HL-60 (cell line): Measurements from ENCODE around the gene DAAM1.

Experiments
- DNase-seq, 2 experiments: peaks; one replicate each; pipeline ENCODE4 v3.0.0-alpha.2; 2010 to 2020; ENCODE audit warnings: low read depth in 1 of 2, low spot score in 1 of 2
- H3K27ac ChIP-seq: fragments of 250-450 bp; sonication (Bioruptor Pico); replicated peaks from 2 replicates; pipeline ENCODE4 v1.5.1; 2020; ENCODE audit warnings: mild to moderate bottlenecking, moderate library complexity
- H3K27me3 ChIP-seq: fragments of 250-450 bp; sonication (Bioruptor Pico); 2 replicates; pipeline ENCODE4 v1.5.1; 2021; ENCODE audit warnings: mild to moderate bottlenecking, moderate library complexity; ENCODE audit not compliant: insufficient read depth, poor library complexity, severe bottlenecking
- H3K4me3 ChIP-seq: replicated peaks from 2 replicates; pipeline ENCODE4 v1.5.1; 2011; ENCODE audit warnings: mild to moderate bottlenecking, control low read depth, low read length; ENCODE audit not compliant: insufficient read depth
- GABPA ChIP-seq: IDR thresholded peaks from 2 replicates; pipeline ENCODE4 v1.6.1; 2012; ENCODE audit warnings: low read depth
- POLR2AphosphoS5 ChIP-seq: IDR thresholded peaks from 2 replicates; pipeline ENCODE4 v1.6.1; 2012; ENCODE audit warnings: low read depth
- SPI1 ChIP-seq: IDR thresholded peaks from 2 replicates; pipeline ENCODE4 v1.6.1; 2012; ENCODE audit warnings: low read depth, mild to moderate bottlenecking, borderline replicate concordance
- TF ChIP-seq, protein P1 (sequence below): IDR thresholded peaks from 2 replicates; pipeline ENCODE4 v1.6.1; 2012; ENCODE audit warnings: low read depth; ENCODE audit not compliant: insufficient replicate concordance
- TF ChIP-seq, protein P2 (sequence below): IDR thresholded peaks from one replicate; pipeline ENCODE4 v1.5.1; 2011; ENCODE audit warnings: low read length, control low read depth, inconsistent platforms; ENCODE audit not compliant: insufficient read depth

The DAAM1 gene

DNA sequence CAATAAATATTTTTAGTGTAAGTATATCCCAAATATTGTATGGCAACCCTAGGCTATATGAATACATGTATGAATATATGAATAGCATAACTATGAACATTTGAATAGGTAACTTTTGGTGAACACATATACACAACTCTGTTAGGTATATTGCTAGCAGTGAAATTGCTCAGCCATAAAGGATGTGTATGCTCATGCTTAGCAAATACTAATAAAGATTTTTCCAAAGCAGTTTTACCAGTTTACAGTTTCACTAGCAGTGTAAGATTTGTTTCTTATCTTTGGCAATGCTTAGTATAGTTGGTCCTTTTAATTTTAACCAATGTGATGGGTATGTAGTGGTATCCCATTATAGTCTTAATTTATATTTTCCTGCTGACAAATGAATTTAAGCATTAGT lies 5.3 kb upstream of the DAAM1 start:
- no peaks in the 10 kb centered on the region for H3K27me3 ChIP-seq
- no peak overlapping the region for H3K4me3 ChIP-seq
- no peak for DNase-seq
- no peak for TF ChIP-seq GABPA
- no peak for TF ChIP-seq POLR2AphosphoS5
- TF ChIP-seq, protein P1, sequence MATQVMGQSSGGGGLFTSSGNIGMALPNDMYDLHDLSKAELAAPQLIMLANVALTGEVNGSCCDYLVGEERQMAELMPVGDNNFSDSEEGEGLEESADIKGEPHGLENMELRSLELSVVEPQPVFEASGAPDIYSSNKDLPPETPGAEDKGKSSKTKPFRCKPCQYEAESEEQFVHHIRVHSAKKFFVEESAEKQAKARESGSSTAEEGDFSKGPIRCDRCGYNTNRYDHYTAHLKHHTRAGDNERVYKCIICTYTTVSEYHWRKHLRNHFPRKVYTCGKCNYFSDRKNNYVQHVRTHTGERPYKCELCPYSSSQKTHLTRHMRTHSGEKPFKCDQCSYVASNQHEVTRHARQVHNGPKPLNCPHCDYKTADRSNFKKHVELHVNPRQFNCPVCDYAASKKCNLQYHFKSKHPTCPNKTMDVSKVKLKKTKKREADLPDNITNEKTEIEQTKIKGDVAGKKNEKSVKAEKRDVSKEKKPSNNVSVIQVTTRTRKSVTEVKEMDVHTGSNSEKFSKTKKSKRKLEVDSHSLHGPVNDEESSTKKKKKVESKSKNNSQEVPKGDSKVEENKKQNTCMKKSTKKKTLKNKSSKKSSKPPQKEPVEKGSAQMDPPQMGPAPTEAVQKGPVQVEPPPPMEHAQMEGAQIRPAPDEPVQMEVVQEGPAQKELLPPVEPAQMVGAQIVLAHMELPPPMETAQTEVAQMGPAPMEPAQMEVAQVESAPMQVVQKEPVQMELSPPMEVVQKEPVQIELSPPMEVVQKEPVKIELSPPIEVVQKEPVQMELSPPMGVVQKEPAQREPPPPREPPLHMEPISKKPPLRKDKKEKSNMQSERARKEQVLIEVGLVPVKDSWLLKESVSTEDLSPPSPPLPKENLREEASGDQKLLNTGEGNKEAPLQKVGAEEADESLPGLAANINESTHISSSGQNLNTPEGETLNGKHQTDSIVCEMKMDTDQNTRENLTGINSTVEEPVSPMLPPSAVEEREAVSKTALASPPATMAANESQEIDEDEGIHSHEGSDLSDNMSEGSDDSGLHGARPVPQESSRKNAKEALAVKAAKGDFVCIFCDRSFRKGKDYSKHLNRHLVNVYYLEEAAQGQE = no peak
- TF ChIP-seq SPI1 = no peak
- no peak overlapping the region for H3K27ac ChIP-seq

DNA sequence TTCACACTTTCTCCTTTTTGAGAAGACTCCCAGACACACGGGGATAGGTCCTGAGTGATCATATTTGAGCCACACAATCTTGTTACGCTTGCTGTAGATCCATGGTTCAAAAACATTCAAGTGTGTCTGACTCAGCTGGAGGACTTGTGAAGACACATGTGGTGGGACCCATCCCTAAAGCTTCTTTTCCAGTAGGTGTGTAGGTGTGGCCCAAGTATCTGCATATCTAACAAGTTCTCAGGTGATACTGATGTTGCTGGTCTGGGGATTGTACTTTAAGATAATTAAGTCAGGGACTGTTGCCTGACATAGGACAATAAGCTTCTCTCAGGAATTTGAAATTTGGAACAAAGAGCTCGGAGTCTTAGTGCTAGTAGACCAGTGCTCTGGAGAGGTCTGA lies 4.1 kb upstream of the DAAM1 start:
- H3K27ac ChIP-seq = no peak overlapping the region
- H3K4me3 ChIP-seq = no peak overlapping the region
- TF ChIP-seq, protein P2, sequence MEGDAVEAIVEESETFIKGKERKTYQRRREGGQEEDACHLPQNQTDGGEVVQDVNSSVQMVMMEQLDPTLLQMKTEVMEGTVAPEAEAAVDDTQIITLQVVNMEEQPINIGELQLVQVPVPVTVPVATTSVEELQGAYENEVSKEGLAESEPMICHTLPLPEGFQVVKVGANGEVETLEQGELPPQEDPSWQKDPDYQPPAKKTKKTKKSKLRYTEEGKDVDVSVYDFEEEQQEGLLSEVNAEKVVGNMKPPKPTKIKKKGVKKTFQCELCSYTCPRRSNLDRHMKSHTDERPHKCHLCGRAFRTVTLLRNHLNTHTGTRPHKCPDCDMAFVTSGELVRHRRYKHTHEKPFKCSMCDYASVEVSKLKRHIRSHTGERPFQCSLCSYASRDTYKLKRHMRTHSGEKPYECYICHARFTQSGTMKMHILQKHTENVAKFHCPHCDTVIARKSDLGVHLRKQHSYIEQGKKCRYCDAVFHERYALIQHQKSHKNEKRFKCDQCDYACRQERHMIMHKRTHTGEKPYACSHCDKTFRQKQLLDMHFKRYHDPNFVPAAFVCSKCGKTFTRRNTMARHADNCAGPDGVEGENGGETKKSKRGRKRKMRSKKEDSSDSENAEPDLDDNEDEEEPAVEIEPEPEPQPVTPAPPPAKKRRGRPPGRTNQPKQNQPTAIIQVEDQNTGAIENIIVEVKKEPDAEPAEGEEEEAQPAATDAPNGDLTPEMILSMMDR = no peak
- TF ChIP-seq SPI1 (no peak), POLR2AphosphoS5 (no peak), GABPA (no peak)
- TF ChIP-seq, protein P1 = no peak
- no peak for DNase-seq
- no peaks in the 10 kb centered on the region for H3K27me3 ChIP-seq

DNA sequence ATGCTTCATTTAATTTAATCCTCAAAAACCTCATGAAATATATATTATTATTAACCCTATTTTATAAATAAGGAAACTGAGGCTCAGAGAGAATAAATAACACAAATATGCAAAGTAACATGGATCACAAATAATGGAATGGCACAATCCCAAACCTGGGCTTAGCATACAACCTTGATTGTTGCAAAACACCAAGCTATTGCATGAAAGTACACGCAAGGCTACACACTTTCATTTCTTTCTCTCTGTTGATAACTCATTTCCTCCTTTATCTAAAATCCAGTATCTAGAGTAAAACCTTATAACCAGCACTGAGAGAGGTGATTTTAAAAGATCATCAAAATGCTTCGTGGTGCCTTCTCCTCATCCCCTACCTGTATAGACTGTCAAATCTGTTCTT lies 2.8 kb upstream of the DAAM1 start:
- Histone ChIP-seq H3K27me3 (no peaks in the 10 kb centered on the region), H3K4me3 (no peak overlapping the region), H3K27ac (no peak overlapping the region)
- no peak for DNase-seq
- TF ChIP-seq SPI1 = no peak
- no peak for TF ChIP-seq GABPA
- no peak for TF ChIP-seq POLR2AphosphoS5
- TF ChIP-seq, protein P1 = no peak
- TF ChIP-seq, protein P2 = no peak

DNA sequence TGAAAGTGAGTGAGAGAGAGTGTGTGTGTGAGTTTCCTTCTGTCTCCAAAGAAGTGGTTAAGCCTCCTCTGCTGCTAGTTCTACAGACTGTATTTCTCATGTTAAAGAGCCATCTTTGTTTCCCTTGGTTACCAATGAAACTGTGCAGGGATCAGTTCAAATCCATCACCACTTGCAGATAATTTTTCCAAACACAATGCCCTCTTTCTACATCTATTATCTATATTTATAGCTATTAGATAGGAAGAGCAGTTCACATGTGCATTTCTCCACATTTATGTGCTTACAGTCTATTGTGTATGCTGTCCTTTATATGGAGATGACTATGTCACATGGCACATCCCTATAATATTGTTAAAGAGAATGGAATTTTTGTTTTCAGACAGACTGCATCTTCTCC lies 2.2 kb upstream of the DAAM1 start:
- no peak for DNase-seq
- Histone ChIP-seq H3K27me3 (no peaks in the 10 kb centered on the region), H3K4me3 (no peak overlapping the region), H3K27ac (no peak overlapping the region)
- no peak for TF ChIP-seq GABPA
- TF ChIP-seq SPI1 = no peak
- TF ChIP-seq, protein P2 = no peak
- TF ChIP-seq, protein P1 = no peak
- no peak for TF ChIP-seq POLR2AphosphoS5
